IMR-90 (cell line): ENCODE results near the gene OR1M1. TPM values are rescaled to one million over a fixed set of nuclear protein-coding genes. Genes with fewer than 3 reads are reported as not detected.
"Not testable (repeated sequence)": the region's sequence is repeated elsewhere in the genome, so short reads cannot be mapped to it uniquely, and the experiment has no call there.

Source experiments
- ATAC-seq: fragments of 200-7000 bp; cut with Tn5 transposase; 2 replicates; pipeline ENCODE4 v1.9.1; 2020; ENCODE audit warnings: low read depth, mild to moderate bottlenecking, moderate library complexity
- BruUV-seq: library from RNA; stranded (reverse); fragments of 400-500 nt; replicated peaks from 2 replicates; lab custom pipeline; 2021; lab: Mats Ljungman, UMichigan
- CTCF ChIA-PET: fragments of 300-600 bp; formaldehyde crosslinking; extraction: SDS; loops from one replicate; lab custom pipeline; 2021; ENCODE audit warnings: antibody characterized with exemption; lab: Yijun Ruan, JAX
- POLR2A ChIA-PET: fragments of 300-600 bp; sonication (Branson Sonifier 250); formaldehyde crosslinking; loops from one replicate; lab custom pipeline; 2022; ENCODE audit warnings: antibody characterized with exemption; ENCODE audit not compliant: unreplicated experiment; lab: Charles Lee
- DNase-seq: peaks from one replicate; pipeline ENCODE4 v3.0.0; 2013
- H2AFZ ChIP-seq: replicated peaks from 2 replicates; pipeline ENCODE3; 2013; ENCODE audit warnings: low read length, mild to moderate bottlenecking; ENCODE audit not compliant: poor library complexity
- H2AK5ac ChIP-seq: 2 replicates; pipeline ENCODE4 v1.6.1; 2013; ENCODE audit warnings: low read depth, low read length, inconsistent platforms
- H2AK9ac ChIP-seq: replicated peaks from 2 replicates; pipeline ENCODE3; 2013; ENCODE audit warnings: mild to moderate bottlenecking, low read depth, low read length, moderate library complexity; ENCODE audit not compliant: poor library complexity
- H2BK120ac ChIP-seq: 2 replicates; pipeline ENCODE4 v1.6.1; 2013; ENCODE audit warnings: low read depth, low read length, inconsistent platforms
- H2BK15ac ChIP-seq: 3 replicates; pipeline ENCODE4 v1.6.1; 2013; ENCODE audit warnings: low read depth, low read length, inconsistent platforms
- H2BK20ac ChIP-seq: 2 replicates; pipeline ENCODE4 v1.6.1; 2013; ENCODE audit warnings: low read depth, mild to moderate bottlenecking, inconsistent platforms, low read length, moderate library complexity
- H2BK5ac ChIP-seq: 2 replicates; pipeline ENCODE4 v1.6.1; 2013; ENCODE audit warnings: mild to moderate bottlenecking, low read depth, low read length, inconsistent platforms; ENCODE audit not compliant: poor library complexity, severe bottlenecking
- H3K14ac ChIP-seq: replicated peaks from 2 replicates; pipeline ENCODE4 v1.6.1; 2013; ENCODE audit warnings: low read depth, low read length, inconsistent platforms
- H3K18ac ChIP-seq: 2 replicates; pipeline ENCODE4 v1.6.1; 2013; ENCODE audit warnings: low read depth, low read length, control low read depth
- H3K23ac ChIP-seq: 2 replicates; pipeline ENCODE4 v1.6.1; 2013; ENCODE audit warnings: low read depth, low read length, inconsistent platforms
- H3K27ac ChIP-seq: 2 replicates; pipeline ENCODE4 v1.5.1; 2013; ENCODE audit warnings: mild to moderate bottlenecking, control low read depth, low read length; ENCODE audit not compliant: insufficient read depth
- H3K27me3 ChIP-seq: 2 replicates; pipeline ENCODE4 v1.6.1; 2013; ENCODE audit warnings: low read length; ENCODE audit not compliant: control insufficient read depth, insufficient read depth
- H3K36me3 ChIP-seq: 2 replicates; pipeline ENCODE4 v1.6.1; 2013; ENCODE audit warnings: low read length, mixed read lengths; ENCODE audit not compliant: control insufficient read depth, insufficient read depth
- H3K4ac ChIP-seq: 2 replicates; pipeline ENCODE4 v1.6.1; 2013; ENCODE audit warnings: low read depth, low read length, inconsistent platforms
- H3K4me1 ChIP-seq: 2 replicates; pipeline ENCODE4 v1.6.1; 2013; ENCODE audit warnings: low read length, mixed read lengths; ENCODE audit not compliant: control insufficient read depth, insufficient read depth
- H3K4me2 ChIP-seq: 2 replicates; pipeline ENCODE4 v1.6.1; 2013; ENCODE audit warnings: low read depth, mild to moderate bottlenecking, control low read depth, low read length, moderate library complexity
- H3K4me3 ChIP-seq: 2 replicates; pipeline ENCODE4 v1.5.1; 2013; ENCODE audit warnings: low read depth, mild to moderate bottlenecking, control low read depth, low read length, moderate library complexity; ENCODE audit not compliant: insufficient read depth
- H3K56ac ChIP-seq: 2 replicates; pipeline ENCODE4 v1.6.1; 2013; ENCODE audit warnings: low read length, inconsistent platforms; ENCODE audit not compliant: insufficient read depth; ENCODE audit errors: extremely low read depth
- H3K79me1 ChIP-seq, 2 experiments: 2 replicates each; pipeline ENCODE4 v1.6.1; 2013; ENCODE audit warnings: low read length in 2 of 2, inconsistent platforms in 1 of 2, low read depth in 1 of 2
- H3K9ac ChIP-seq: 2 replicates; pipeline ENCODE4 v1.6.1; 2013; ENCODE audit warnings: low read depth, low read length, control low read depth
- H3K9me1 ChIP-seq: 2 replicates; pipeline ENCODE4 v1.6.1; 2013; ENCODE audit warnings: low read length, inconsistent platforms; ENCODE audit not compliant: insufficient read depth
- H3K9me3 ChIP-seq: 2 replicates; pipeline ENCODE4 v1.6.1; 2013; ENCODE audit warnings: low read length; ENCODE audit not compliant: control insufficient read depth, insufficient read depth
- H4K20me1 ChIP-seq: 2 replicates; pipeline ENCODE4 v1.6.1; 2013; ENCODE audit warnings: low read length, inconsistent platforms; ENCODE audit not compliant: insufficient read depth
- H4K5ac ChIP-seq: 2 replicates; pipeline ENCODE4 v1.6.1; 2013; ENCODE audit warnings: mild to moderate bottlenecking, low read depth, low read length, control low read depth
- H4K8ac ChIP-seq, 2 experiments: 2 replicates each; pipeline ENCODE4 v1.6.1; 2013; ENCODE audit warnings: low read depth in 2 of 2, low read length in 2 of 2, control low read depth in 1 of 2, inconsistent platforms in 1 of 2
- H4K91ac ChIP-seq: 2 replicates; pipeline ENCODE4 v1.6.1; 2013; ENCODE audit warnings: low read depth, low read length, inconsistent platforms; ENCODE audit not compliant: insufficient read depth
- WGBS, 2 experiments: methylation state at CpG; one replicate each; pipeline versions ENCODE4 v1.1.5 to v1.1.7; 2013; ENCODE audit warnings: missing lambda C conversion rate in 2 of 2; ENCODE audit not compliant: insufficient read length in 1 of 2; ENCODE audit errors: extremely low coverage in 2 of 2; 5-methylcytosine and 5-hydroxymethylcytosine counted together
- dilution Hi-C: fragments of 300-500 bp; cut with HindIII; formaldehyde crosslinking; loops from one replicate; pipeline ENCODE4 v1.14.3; 2018; ENCODE audit warnings: low sequenced_read_pairs; ENCODE audit not compliant: unreplicated experiment
- in situ Hi-C: fragments of 300-500 bp; cut with MboI; formaldehyde crosslinking; loops from 3 replicates; pipeline ENCODE4 v1.14.3; 2019; ENCODE audit warnings: low sequenced_read_pairs, inconsistent platforms, mixed read lengths
- intact Hi-C: fragments of 100-400 bp; cut with micrococcal nuclease; formaldehyde crosslinking; loops from 2 replicates; pipeline ENCODE4 v1.10.0; 2022
- polyA plus RNA-seq, 3 experiments: library from polyadenylated mRNA; depleted of rRNA; stranded (reverse); fragments of >200 nt; gene quantifications; 2 replicates each; pipeline ENCODE4 v1.2.3, GENCODE V29; 2012; ENCODE audit warnings: low replicate concordance in 1 of 3
- total RNA-seq: library from RNA; depleted of rRNA; stranded (reverse); fragments of >200 nt; gene quantifications from 2 replicates; pipeline ENCODE4 v1.2.3, GENCODE V29; 2012

Gene OR1M1
- total and polyA plus RNA-seq, 2 of the 4 experiments (the other 2 are of a cell fraction) = not detected

DNA sequence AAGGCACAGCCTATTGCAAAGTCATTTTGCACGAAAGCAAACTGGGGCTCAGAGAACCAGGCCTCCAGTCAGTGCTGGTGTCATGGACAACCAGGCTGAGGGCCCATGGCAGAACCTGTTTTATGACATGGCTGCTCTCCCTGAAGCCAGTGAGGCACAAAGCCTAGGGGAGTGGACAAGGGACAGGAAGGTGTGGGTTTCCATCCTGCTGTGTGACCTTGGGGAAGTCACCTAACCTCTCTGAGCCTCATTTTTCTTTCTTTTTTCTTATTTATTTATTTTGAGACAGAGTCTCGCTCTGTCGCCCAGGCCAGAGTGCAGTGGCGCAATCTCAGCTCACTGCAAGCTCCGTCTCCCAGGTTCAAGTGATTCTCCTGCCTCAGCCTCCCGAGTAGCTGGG lies 15.1 kb upstream of the OR1M1 start:
- ATAC-seq, in situ Hi-C loops, H3K14ac ChIP-seq, H3K4me2 ChIP-seq, H3K27ac ChIP-seq, H3K4me3 ChIP-seq, CTCF ChIA-PET, H3K27me3 ChIP-seq, H2AFZ ChIP-seq, H2BK120ac ChIP-seq, dilution Hi-C loops, H4K20me1 ChIP-seq, H4K8ac ChIP-seq, H2BK20ac ChIP-seq, H2AK5ac ChIP-seq, H2BK15ac ChIP-seq, H3K9me1 ChIP-seq, H4K5ac ChIP-seq, H3K9ac ChIP-seq, H2BK5ac ChIP-seq, H3K79me1 ChIP-seq, H3K36me3 ChIP-seq, H3K4ac ChIP-seq, H3K18ac ChIP-seq, H3K56ac ChIP-seq, H3K4me1 ChIP-seq, intact Hi-C loops, H2AK9ac ChIP-seq, H4K91ac ChIP-seq, H3K9me3 ChIP-seq, POLR2A ChIA-PET, BruUV-seq, H3K23ac ChIP-seq, DNase-seq: not testable (repeated sequence)
- WGBS, 2 experiments = 43% methylated on average over 1 of the region's 6 CpGs; no CpG with 5 or more reads in 1 of the 2 experiments
